GM18520 (cell line): ENCODE measurements around the gene SIRT7.

ENCODE experiments used
- ATAC-seq: cut with Tn5 transposase; IDR thresholded peaks from one replicate; pipeline ENCODE4 v1.9.1; 2021; ENCODE audit not compliant: unreplicated experiment

SIRT7 gene

DNA sequence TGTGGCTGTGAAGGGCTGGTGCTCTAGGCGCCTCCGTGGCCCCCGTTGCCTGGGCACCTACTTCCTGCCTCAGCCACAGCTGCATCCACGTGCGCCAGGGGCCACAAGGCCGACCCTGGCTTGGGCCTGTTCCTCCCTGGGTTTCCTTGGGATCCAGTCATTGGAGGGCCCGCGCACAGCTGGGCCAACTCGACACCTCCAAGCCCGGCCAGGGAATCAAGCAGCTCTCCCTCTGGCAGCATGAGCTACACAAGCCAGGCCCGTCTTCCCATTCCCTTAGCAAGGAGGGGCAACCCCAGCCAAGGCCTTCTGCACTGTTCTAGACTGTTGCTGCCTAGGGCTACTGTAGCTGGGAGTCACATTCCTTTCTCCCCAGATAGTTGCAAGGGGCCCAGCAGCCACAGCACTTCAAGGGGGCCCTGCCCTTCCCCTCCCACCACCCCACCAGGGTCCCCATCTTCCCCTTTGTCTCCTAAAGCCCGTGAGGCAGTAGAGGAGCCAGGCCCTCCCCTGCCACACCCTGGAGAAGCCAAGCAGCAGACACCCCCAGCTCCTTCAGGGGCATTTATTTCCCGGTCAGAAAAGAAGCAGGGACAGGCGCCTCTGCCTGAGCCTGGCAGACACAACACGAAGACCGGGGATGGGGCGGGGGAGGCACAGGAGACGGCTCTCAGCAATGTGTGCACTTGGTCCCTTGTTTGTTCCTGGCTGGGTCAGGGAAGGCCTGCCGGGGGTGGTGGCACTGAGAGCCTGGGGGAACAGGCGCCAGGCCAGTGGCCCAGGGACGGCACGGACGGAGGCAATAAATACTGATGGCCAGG is 50.6 kb downstream of the SIRT7 start:
- no peak for ATAC-seq

DNA sequence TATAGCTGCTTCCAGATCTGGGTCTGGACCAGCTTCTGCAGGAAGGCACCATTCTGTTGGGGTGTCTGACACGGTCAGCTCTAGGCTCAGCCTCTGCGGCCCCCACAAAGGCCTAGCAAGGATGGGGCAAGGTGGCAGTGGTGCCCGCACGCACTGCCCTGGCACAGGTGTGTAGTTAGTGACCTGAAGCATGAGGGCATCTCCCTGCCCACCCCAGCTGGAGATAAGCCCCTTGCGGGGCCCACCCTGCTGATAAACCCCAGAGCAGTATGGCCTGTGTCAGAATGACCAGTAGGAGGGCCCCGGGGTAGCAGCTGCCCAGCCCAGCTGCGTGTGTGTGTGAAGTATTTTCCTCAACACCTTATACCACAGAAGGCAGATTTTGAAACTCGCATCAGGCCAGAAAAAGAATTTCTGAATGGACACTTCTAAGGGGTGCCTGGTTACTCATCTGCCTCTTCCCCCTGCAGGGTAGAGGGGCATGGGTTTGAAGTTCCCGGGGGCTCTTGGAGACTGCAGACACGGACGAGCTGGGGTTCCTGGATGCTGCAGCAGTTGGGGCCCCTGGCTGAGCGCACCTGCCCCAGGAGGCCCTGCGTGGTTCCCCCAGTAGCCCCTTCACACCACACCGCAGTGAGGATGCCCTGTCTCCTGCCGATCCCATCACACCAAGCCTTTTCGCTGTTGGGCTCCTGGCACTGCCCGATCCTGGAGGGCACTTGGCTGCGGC is 51.4 kb downstream of the SIRT7 start:
- no peak for ATAC-seq

DNA sequence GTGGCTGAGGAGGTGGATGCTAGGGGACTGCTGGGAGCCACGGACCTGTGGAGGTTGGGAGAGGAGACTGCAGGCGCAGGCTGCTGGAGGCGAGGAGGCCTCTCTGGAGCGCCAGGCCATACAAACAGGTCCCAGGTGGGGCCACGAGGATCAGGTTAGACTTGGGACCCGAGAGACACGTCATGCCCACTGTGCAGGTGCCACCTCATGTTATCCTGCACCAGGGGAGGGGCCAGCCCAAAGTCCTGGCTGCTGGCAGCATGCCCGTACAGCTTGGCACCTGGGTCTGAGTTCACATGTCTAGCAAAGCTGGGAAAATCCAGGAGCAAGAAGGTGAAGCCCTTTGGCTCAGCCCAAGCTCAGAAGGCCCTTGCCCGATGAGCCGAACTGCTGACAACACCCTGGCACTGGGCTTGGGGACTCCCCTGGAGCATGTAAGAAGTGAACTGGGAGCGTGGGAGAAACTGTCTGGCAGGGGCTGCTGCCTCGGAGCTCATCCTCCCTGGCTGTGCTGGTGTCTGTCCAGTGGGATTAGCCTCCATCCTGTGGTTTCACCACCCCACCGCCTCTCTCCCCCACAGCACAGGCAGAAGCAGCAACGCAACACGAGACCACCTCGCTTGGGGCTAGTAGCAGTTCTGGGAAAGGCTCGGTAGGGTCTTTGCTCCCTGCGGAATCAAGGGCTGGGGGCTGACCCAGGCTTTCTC is 52.1 kb downstream of the SIRT7 start:
- no peak for ATAC-seq

DNA sequence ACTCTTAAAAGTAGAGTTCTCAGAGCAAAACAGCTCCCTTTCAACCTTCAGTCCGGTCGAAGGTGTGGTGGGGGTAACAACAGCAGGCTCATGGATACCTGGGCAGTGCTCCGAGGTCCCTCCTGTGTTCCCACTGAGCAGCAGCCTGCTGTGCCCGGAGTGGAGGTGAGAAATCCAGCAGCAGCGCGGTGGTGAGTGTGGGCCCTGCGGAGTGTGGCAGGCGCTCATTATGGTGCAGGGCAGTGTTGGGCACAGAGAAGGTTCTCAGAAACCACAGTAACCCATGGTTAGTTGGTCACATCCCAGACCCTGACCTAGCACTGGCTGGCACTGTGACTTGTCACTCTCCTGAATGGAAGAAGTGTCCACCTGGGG is 52.6 kb downstream of the SIRT7 start:
- no peak for ATAC-seq

DNA sequence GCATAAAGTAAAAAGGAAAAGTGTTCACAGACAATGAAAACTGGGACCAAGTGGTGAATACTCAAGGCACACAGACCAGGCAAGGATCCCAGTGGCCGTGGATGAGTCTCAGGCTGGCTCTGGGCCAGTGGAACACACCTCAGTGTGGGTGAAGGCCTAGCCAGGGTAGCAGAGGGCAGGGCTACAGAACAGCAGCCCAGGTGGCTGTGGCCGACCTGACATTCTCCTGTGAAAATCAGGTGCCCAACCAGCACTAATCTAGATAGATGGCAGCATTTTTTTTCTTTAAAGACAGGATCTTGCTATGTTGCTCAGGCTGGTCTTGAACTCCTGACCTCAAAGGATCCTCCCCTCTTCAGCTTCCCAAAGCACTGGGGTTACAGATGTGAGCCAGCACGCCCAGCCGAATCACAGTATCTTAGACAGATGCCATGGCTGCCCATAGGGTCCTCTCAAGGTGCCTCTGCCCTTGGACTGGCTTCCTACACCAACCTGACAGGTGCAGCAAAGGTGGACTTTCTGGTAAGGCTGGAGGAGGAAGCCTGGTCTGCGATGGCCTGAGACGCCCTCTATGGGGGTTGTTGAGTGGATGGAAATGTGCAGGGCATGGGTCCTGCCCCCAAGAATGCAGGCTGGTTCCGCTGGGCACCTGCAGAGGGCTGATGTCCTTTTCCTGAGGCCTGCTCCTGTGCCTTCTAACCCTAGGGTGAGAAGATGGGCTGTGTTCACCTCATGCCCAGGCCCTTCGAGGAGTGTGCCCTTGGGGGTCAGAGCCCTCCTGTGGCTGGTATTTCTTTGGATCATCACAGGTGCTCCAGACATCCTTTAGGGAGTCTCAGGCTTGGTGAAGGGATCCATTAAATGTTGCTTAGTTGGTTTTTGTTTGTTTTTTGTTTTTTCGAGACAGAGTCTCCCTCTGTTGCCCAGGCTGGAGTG is 53.9 kb downstream of the SIRT7 start:
- no peak for ATAC-seq

DNA sequence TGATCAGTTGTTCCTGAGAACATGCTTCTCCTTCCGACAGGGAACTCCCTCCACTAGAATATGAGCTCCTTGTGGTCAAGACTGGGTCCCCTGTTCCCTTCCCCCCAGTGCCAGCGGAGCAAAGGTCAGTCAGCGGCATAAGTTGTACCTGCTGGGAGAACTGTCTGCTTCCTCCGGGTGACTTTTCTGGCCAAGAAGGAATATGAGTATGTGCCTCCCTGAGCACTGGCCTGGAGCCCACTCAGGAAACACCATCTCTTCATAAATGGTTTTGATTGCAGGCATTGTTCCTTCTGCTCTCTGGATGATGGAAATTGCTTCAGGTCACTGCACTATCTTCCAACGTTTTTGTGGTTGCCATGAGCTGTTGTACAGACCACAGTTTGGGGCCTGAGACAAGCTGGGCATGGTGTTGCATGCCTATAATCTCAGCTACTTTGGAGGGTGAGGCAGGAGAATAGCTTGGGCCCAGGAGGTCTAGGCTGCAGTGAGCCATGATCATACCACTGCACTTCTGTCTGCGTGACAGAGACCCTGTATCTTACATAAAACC is 54.8 kb downstream of the SIRT7 start:
- no peak for ATAC-seq
